ENCODE measurements around the gene CASQ2. TPM values are rescaled to one million over a fixed set of nuclear protein-coding genes. Genes with fewer than 3 reads are reported as not detected.

The CASQ2 gene
- polyA plus RNA-seq, 3 donors, result not detected

GRCh38 chr1:115694805-115695204 lies 73.7 kb downstream of the CASQ2 start:
- H3K27me3 Mint-ChIP-seq (ENCODE audit: low read depth in 3 of 3), result peaks cover 0 to 2% (median 0%) of the 10 kb centered on the region in 3 donors
- Histone ChIP-seq H3K27ac (ENCODE audit: low read depth in 1 of 2, low read length in 2 of 2) (no peak overlapping the region), H3K79me2 (ENCODE audit: insufficient read depth, low read length) (no peaks in the 10 kb centered on the region), H3K4me1 (ENCODE audit: control insufficient read depth in 1 of 2, insufficient read depth in 2 of 2, low read length in 2 of 2) (no peaks in the 10 kb centered on the region), H3K4me3 (replicated peaks in 1 of 3; ENCODE audit: low read depth in 2 of 3, low read length in 3 of 3) (no peak overlapping the region), H3K9me3 (replicated peaks in 1 of 2; ENCODE audit: control insufficient read depth in 1 of 2, insufficient read depth in 1 of 2, low read length in 2 of 2) (no peaks in the 10 kb centered on the region), H4K20me1 (ENCODE audit: insufficient read depth, low read length) (no peaks in the 10 kb centered on the region), H3K9ac (ENCODE audit: insufficient read depth, low read length, poor library complexity, severe bottlenecking) (no peak overlapping the region), H2AFZ (ENCODE audit: insufficient read depth, low read depth, low read length, poor library complexity, severe bottlenecking) (no peak overlapping the region), H3K27me3 (ENCODE audit: control insufficient read depth in 2 of 2, insufficient read depth in 2 of 2, low read length in 2 of 2) (no peaks in the 10 kb centered on the region), H3K36me3 (replicated peaks in 1 of 2; ENCODE audit: control insufficient read depth in 1 of 2, insufficient read depth in 2 of 2, low read length in 2 of 2) (peaks cover 0 to 20% of the 10 kb centered on the region in 2 donors), H3K4me2 (replicated peaks; ENCODE audit: extremely low read depth, low read length, poor library complexity, severe bottlenecking) (no peak overlapping the region)
- 100% methylated on average over 1 of the region's 3 CpGs for WGBS (ENCODE audit: insufficient coverage)
- peaks cover 9 to 13% of the 10 kb centered on the region in 2 donors for H3K36me3 Mint-ChIP-seq
- TF ChIP-seq CTCF (IDR thresholded peaks at IDR 0.05), result no peak
- H3K9me3 Mint-ChIP-seq, result no peaks in the 10 kb centered on the region
- H3K4me1 Mint-ChIP-seq, result no peaks in the 10 kb centered on the region
- intact Hi-C loops (cut with micrococcal nuclease), result no loop called here
- peak overlapping the region in 1 of 7 donors; percentile 40 for H3K27ac Mint-ChIP-seq
- no peak for DNase-seq
- H3K4me3 Mint-ChIP-seq, result no peak overlapping the region

GRCh38 chr1:115692224-115692623 lies 76.3 kb downstream of the CASQ2 start:
- 93% methylated on average over 4 of the region's 4 CpGs for WGBS (ENCODE audit: insufficient coverage)
- Histone ChIP-seq H3K4me1 (ENCODE audit: control insufficient read depth in 1 of 2, insufficient read depth in 2 of 2, low read length in 2 of 2) (no peaks in the 10 kb centered on the region), H3K27ac (ENCODE audit: low read depth in 1 of 2, low read length in 2 of 2) (no peak overlapping the region), H2AFZ (ENCODE audit: insufficient read depth, low read depth, low read length, poor library complexity, severe bottlenecking) (no peak overlapping the region), H3K79me2 (ENCODE audit: insufficient read depth, low read length) (no peaks in the 10 kb centered on the region), H3K4me3 (replicated peaks in 1 of 3; ENCODE audit: low read depth in 2 of 3, low read length in 3 of 3) (no peak overlapping the region), H4K20me1 (ENCODE audit: insufficient read depth, low read length) (no peaks in the 10 kb centered on the region), H3K36me3 (replicated peaks in 1 of 2; ENCODE audit: control insufficient read depth in 1 of 2, insufficient read depth in 2 of 2, low read length in 2 of 2) (peaks cover 0 to 21% of the 10 kb centered on the region in 2 donors), H3K9me3 (replicated peaks in 1 of 2; ENCODE audit: control insufficient read depth in 1 of 2, insufficient read depth in 1 of 2, low read length in 2 of 2) (no peaks in the 10 kb centered on the region), H3K9ac (ENCODE audit: insufficient read depth, low read length, poor library complexity, severe bottlenecking) (no peak overlapping the region), H3K27me3 (ENCODE audit: control insufficient read depth in 2 of 2, insufficient read depth in 2 of 2, low read length in 2 of 2) (no peaks in the 10 kb centered on the region), H3K4me2 (replicated peaks; ENCODE audit: extremely low read depth, low read length, poor library complexity, severe bottlenecking) (no peak overlapping the region)
- intact Hi-C loops (cut with micrococcal nuclease), result no loop called here
- Mint-ChIP-seq H3K36me3 (peaks cover 9 to 16% of the 10 kb centered on the region in 2 donors), H3K27ac (no peak overlapping the region), H3K4me3 (no peak overlapping the region), H3K4me1 (no peaks in the 10 kb centered on the region), H3K27me3 (ENCODE audit: low read depth in 3 of 3) (peaks cover 0 to 2% (median 2%) of the 10 kb centered on the region in 3 donors), H3K9me3 (no peaks in the 10 kb centered on the region)
- no peak for TF ChIP-seq CTCF (IDR thresholded peaks at IDR 0.05)
- DNase-seq, result no peak
